ENCODE measurements around the gene FTCDNL1. TPM values are rescaled to one million over a fixed set of nuclear protein-coding genes. Genes with fewer than 3 reads are reported as not detected.

FTCDNL1 gene
- total and polyA plus RNA-seq, 2 of the 13 experiments (the other 11 are each of a cell fraction or from before 2014, with no cell fraction given), result 0.98 to 1.4 TPM

DNA sequence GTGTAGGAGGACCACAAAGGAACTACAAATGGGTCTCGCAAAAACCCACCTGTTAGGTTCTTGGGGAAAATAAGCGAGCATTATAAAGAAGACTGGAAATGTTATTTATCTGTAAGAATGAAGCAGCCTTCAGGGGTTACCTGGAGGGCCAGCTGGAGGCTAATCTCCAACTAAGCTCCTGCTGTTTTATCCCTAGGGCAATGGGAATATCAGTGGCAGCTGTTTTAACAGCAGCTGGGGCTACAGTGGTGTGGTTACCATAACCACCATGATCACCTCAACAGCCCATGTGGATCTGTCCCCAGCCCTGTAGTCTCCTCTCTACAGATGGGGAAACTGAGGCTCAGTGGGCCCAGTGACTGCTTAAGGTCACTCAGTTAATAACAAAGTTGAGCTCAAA is 108.1 kb downstream of the FTCDNL1 start:
- no peaks in the 10 kb centered on the region; a peak in 3 of 5 replicates for H3K27me3 ChIP-seq (ENCODE audit: control insufficient read depth in 1 of 2, insufficient read depth in 2 of 2, low read length in 2 of 2)
- H4K20me1 ChIP-seq (ENCODE audit: insufficient read depth, low read length), result no peaks in the 10 kb centered on the region
- no peak overlapping the region for H2AFZ ChIP-seq (ENCODE audit: low read length)
- ATAC-seq (no peak), DNase-seq (ENCODE audit: low spot score) (no peak), FAIRE-seq (no peak)
- no peak for TF ChIP-seq NCOA2 (CRISPR knock-in tag; IDR thresholded peaks at IDR 0.05)
- TF ChIP-seq RBM22 (optimal IDR thresholded peaks at IDR 0.05; ENCODE audit: low read length), result no peak
- no peak for TF ChIP-seq PTBP1 (IDR thresholded peaks at IDR 0.05; ENCODE audit: low read depth, low read length, poor library complexity, severe bottlenecking)
- TF ChIP-seq, protein P1, sequence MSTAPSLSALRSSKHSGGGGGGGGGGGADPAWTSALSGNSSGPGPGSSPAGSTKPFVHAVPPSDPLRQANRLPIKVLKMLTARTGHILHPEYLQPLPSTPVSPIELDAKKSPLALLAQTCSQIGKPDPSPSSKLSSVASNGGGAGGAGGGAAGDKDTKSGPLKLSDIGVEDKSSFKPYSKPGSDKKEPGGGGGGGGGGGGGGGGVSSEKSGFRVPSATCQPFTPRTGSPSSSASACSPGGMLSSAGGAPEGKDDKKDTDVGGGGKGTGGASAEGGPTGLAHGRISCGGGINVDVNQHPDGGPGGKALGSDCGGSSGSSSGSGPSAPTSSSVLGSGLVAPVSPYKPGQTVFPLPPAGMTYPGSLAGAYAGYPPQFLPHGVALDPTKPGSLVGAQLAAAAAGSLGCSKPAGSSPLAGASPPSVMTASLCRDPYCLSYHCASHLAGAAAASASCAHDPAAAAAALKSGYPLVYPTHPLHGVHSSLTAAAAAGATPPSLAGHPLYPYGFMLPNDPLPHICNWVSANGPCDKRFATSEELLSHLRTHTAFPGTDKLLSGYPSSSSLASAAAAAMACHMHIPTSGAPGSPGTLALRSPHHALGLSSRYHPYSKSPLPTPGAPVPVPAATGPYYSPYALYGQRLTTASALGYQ (CRISPR knock-in tag; IDR thresholded peaks at IDR 0.05), result no peak
- TF ChIP-seq THYN1 (CRISPR knock-in tag; IDR thresholded peaks at IDR 0.05; ENCODE audit: borderline replicate concordance, low read depth), result no peak
- no peak for TF ChIP-seq ZNF670 (CRISPR knock-in tag; IDR thresholded peaks at IDR 0.05; ENCODE audit: borderline replicate concordance)
- TF ChIP-seq, protein P2, sequence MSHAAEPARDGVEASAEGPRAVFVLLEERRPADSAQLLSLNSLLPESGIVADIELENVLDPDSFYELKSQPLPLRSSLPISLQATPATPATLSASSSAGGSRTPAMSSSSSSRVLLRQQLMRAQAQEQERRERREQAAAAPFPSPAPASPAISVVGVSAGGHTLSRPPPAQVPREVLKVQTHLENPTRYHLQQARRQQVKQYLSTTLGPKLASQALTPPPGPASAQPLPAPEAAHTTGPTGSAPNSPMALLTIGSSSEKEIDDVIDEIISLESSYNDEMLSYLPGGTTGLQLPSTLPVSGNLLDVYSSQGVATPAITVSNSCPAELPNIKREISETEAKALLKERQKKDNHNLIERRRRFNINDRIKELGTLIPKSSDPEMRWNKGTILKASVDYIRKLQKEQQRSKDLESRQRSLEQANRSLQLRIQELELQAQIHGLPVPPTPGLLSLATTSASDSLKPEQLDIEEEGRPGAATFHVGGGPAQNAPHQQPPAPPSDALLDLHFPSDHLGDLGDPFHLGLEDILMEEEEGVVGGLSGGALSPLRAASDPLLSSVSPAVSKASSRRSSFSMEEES (CRISPR knock-in tag; IDR thresholded peaks at IDR 0.05), result no peak
- TF ChIP-seq WIZ (CRISPR knock-in tag; IDR thresholded peaks at IDR 0.05), result no peak
- TF ChIP-seq, protein P3, sequence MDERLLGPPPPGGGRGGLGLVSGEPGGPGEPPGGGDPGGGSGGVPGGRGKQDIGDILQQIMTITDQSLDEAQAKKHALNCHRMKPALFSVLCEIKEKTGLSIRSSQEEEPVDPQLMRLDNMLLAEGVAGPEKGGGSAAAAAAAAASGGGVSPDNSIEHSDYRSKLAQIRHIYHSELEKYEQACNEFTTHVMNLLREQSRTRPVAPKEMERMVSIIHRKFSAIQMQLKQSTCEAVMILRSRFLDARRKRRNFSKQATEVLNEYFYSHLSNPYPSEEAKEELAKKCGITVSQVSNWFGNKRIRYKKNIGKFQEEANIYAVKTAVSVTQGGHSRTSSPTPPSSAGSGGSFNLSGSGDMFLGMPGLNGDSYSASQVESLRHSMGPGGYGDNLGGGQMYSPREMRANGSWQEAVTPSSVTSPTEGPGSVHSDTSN (CRISPR knock-in tag; IDR thresholded peaks at IDR 0.05), result no peak
- TF ChIP-seq SALL1 (CRISPR knock-in tag; IDR thresholded peaks at IDR 0.05), result no peak
- TF ChIP-seq PHF8 (CRISPR knock-in tag; IDR thresholded peaks at IDR 0.05), result no peak
- no peak overlapping the region for H3K9ac ChIP-seq (ENCODE audit: insufficient read depth, low read depth, low read length)
- ChIA-PET CTCF (ENCODE audit: low intra/inter-chr PET ratio, low total read pairs) (no interaction called here), POLR2A (no interaction called here)
- H3K4me2 ChIP-seq (ENCODE audit: low read depth, low read length), result no peak overlapping the region
- H3K27ac ChIP-seq (ENCODE audit: extremely low read length, insufficient read depth, low read length), result no peak overlapping the region
- in situ Hi-C loops (cut with HindIII; ENCODE audit: extremely low pct_ligation_motif_present, low pct_unique_long_range_greater_than_20kb) (loop anchor here (5.0 kb wide), 1 partner anchor 41 kb away; no protein-coding TSS in a partner anchor), intact Hi-C loops (cut with micrococcal nuclease; ENCODE audit: unreplicated experiment) (loop anchor here (1.0 kb wide), 1 partner anchor 43 kb away; no protein-coding TSS in a partner anchor)
- WGBS (ENCODE audit: low lambda C conversion rate), result 52% methylated on average over 2 of the region's 2 CpGs
- no peaks in the 10 kb centered on the region for H3K79me2 ChIP-seq (ENCODE audit: insufficient read depth, low read length)
- H3K4me1 ChIP-seq (ENCODE audit: insufficient read depth, low read length), result peaks cover 25% of the 10 kb centered on the region
- no peak overlapping the region for H3K4me3 ChIP-seq (replicated peaks in 1 of 3; ENCODE audit: insufficient read depth in 1 of 3, low read depth in 2 of 3, low read length in 3 of 3)
- BruUV-seq (replicated peaks), result no TSS peak
- H3K36me3 ChIP-seq (replicated peaks in 1 of 2; ENCODE audit: control insufficient read depth in 1 of 2, insufficient read depth in 2 of 2, low read length in 2 of 2), result no peaks in the 10 kb centered on the region
- no peaks in the 10 kb centered on the region for H3K9me3 ChIP-seq (ENCODE audit: low read length)
